GM23338 (cell line): ENCODE results near the gene CRACR2A. TPM values are rescaled to one million over a fixed set of nuclear protein-coding genes. Genes with fewer than 3 reads are reported as not detected.

Experiments
- ATAC-seq: fragments of 200-7000 bp; cut with Tn5 transposase; 3 replicates; pipeline ENCODE4 v1.9.1; 2020
- DNase-seq: peaks from one replicate; pipeline ENCODE4 v3.0.0-alpha.2; 2015; ENCODE audit warnings: low spot score
- H2AFZ ChIP-seq: fragments of 200-600 bp; sonication (generic); 2 replicates; pipeline ENCODE4 v1.8.0; 2016; ENCODE audit warnings: antibody characterized with exemption, mild to moderate bottlenecking, moderate library complexity
- H3F3A ChIP-seq: fragments of 200-600 bp; sonication (generic); replicated peaks from 2 replicates; pipeline ENCODE4 v1.8.0; 2017; ENCODE audit warnings: antibody characterized with exemption, mixed run types, low read depth
- H3K27ac ChIP-seq: fragments of 200-600 bp; sonication (generic); 2 replicates; pipeline ENCODE4 v1.6.1; 2016; ENCODE audit warnings: low read depth
- H3K27me3 ChIP-seq: fragments of 200-600 bp; sonication (generic); 2 replicates; pipeline ENCODE4 v1.8.0; 2016; ENCODE audit warnings: mild to moderate bottlenecking, mixed run types, moderate library complexity; ENCODE audit not compliant: insufficient read depth
- H3K36me3 ChIP-seq: fragments of 200-600 bp; sonication (generic); 2 replicates; pipeline ENCODE4 v1.8.0; 2016; ENCODE audit warnings: mild to moderate bottlenecking; ENCODE audit not compliant: insufficient read depth
- H3K4me1 ChIP-seq: fragments of 200-600 bp; sonication (generic); 2 replicates; pipeline ENCODE4 v1.8.0; 2016; ENCODE audit warnings: mild to moderate bottlenecking, moderate library complexity; ENCODE audit not compliant: insufficient read depth
- H3K4me2 ChIP-seq: fragments of 200-600 bp; sonication (generic); 2 replicates; pipeline ENCODE4 v1.7.1; 2017; ENCODE audit warnings: mixed run types
- H3K4me3 ChIP-seq: fragments of 200-600 bp; sonication (generic); 2 replicates; pipeline ENCODE4 v1.6.1; 2016; ENCODE audit warnings: mixed run types
- H3K79me2 ChIP-seq: fragments of 200-600 bp; sonication (generic); replicated peaks from 2 replicates; pipeline ENCODE4 v1.8.0; 2017; ENCODE audit warnings: mild to moderate bottlenecking; ENCODE audit not compliant: insufficient read depth
- H3K9me2 ChIP-seq: fragments of 200-600 bp; sonication (generic); 2 replicates; pipeline ENCODE4 v1.8.0; 2017; ENCODE audit not compliant: insufficient read depth
- H4K20me1 ChIP-seq: fragments of 200-600 bp; sonication (generic); replicated peaks from 2 replicates; pipeline ENCODE4 v1.8.0; 2017; ENCODE audit warnings: mild to moderate bottlenecking; ENCODE audit not compliant: insufficient read depth
- H3K27ac Mint-ChIP-seq: 2 replicates; pipeline ENCODE4 v1.8.0; 2020; ENCODE audit warnings: inconsistent platforms, mild to moderate bottlenecking, moderate library complexity, mixed read lengths
- H3K27me3 Mint-ChIP-seq: 3 replicates; pipeline ENCODE4 v1.8.0; 2022; ENCODE audit warnings: low read depth, mild to moderate bottlenecking, moderate library complexity, mixed read lengths, inconsistent platforms; ENCODE audit not compliant: insufficient read depth, poor library complexity
- H3K36me3 Mint-ChIP-seq: 3 replicates; pipeline ENCODE4 v1.8.0; 2021; ENCODE audit warnings: low read depth, mild to moderate bottlenecking, inconsistent platforms, moderate library complexity, mixed read lengths
- H3K4me1 Mint-ChIP-seq: 3 replicates; pipeline ENCODE4 v1.8.0; 2020; ENCODE audit warnings: mild to moderate bottlenecking, inconsistent platforms, mixed read lengths
- H3K4me3 Mint-ChIP-seq: 3 replicates; pipeline ENCODE4 v1.8.0; 2021; ENCODE audit warnings: moderate library complexity, mild to moderate bottlenecking, inconsistent platforms, mixed read lengths
- H3K9me3 Mint-ChIP-seq: 3 replicates; pipeline ENCODE4 v1.8.0; 2020; ENCODE audit warnings: moderate library complexity, mild to moderate bottlenecking, inconsistent platforms, mixed read lengths
- CREB1 ChIP-seq: fragments of 250-450 bp; sonication (Bioruptor Pico); IDR thresholded peaks from 2 replicates; pipeline ENCODE4 v1.5.0; 2020; ENCODE audit warnings: low read depth, mild to moderate bottlenecking, moderate library complexity
- EZH2phosphoT487 ChIP-seq: fragments of 200-600 bp; sonication (generic); IDR thresholded peaks from one replicate; pipeline ENCODE4 v1.8.1; 2018; ENCODE audit warnings: antibody characterized with exemption; ENCODE audit not compliant: unreplicated experiment
- JUNB ChIP-seq: IDR thresholded peaks from one replicate; pipeline ENCODE4 v1.6.1; 2016; ENCODE audit warnings: antibody characterized with exemption; ENCODE audit not compliant: unreplicated experiment
- STAT1 ChIP-seq: IDR thresholded peaks from one replicate; pipeline ENCODE4 v1.6.1; 2016; ENCODE audit warnings: antibody characterized with exemption; ENCODE audit not compliant: unreplicated experiment
- ZNF331 ChIP-seq: fragments of 250-450 bp; sonication (Bioruptor Pico); IDR thresholded peaks from 2 replicates; pipeline ENCODE4 v1.5.0; 2020; ENCODE audit warnings: low read depth, mild to moderate bottlenecking, moderate library complexity
- polyA plus RNA-seq: library from polyadenylated mRNA; unstranded; fragments of >200 nt; fragmentation: Nextera tagmentation; extraction: Ambion mirVana; gene quantifications from 2 replicates; pipeline ENCODE4 v1.2.1, GENCODE V29; 2016
- total RNA-seq: library from RNA; depleted of rRNA; stranded (reverse); fragments of >200 nt; shearing (Covaris generic); gene quantifications from 2 replicates; pipeline ENCODE4 v1.2.3, GENCODE V29; 2014
- TF ChIP-seq, protein P1 (sequence below): fragments of 250-450 bp; sonication (Bioruptor Pico); IDR thresholded peaks from 2 replicates; pipeline ENCODE4 v1.5.0; 2020; ENCODE audit warnings: mild to moderate bottlenecking, moderate library complexity

CRACR2A gene
- total and polyA plus RNA-seq, 2 experiments from 2014 or later = 1.5 to 3.0 TPM

DNA sequence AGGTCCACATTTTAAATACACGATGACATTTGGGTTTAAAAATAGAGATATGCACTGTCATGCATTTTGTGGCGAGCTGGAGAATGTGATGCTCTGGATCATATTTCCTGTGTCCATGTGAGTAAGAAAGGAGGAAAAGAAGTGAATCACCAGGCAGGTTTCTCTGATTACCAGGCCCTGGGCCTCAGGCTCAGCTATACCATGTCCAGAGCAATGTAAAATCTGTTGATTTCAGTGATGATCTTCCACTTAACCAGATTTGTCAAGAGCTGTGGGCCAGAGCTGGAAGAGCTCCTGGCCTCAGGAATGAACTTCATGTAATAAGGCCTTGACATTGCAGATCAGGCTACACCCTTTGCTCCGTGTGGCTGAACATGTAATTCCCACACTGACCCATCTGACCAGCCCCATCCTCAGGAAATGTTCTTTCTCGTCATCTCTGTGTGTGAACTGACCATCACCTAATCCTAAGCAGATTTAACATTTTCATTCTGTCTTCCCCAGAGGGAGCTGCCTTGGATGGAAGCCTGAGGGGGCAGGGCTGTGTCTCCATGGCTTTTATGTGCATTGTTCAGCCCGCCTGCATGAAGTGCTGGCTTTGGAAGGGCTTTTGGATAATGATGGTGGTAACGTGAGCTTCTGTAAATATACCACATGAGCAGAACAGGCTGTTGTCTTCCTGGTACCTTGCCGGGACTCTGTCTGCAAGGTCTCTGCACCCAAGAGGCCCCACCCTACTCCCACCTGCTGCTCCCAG is 54.5 kb downstream of the CRACR2A start:
- Histone ChIP-seq H3K27ac (no peak overlapping the region), H4K20me1 (no peaks in the 10 kb centered on the region)

DNA sequence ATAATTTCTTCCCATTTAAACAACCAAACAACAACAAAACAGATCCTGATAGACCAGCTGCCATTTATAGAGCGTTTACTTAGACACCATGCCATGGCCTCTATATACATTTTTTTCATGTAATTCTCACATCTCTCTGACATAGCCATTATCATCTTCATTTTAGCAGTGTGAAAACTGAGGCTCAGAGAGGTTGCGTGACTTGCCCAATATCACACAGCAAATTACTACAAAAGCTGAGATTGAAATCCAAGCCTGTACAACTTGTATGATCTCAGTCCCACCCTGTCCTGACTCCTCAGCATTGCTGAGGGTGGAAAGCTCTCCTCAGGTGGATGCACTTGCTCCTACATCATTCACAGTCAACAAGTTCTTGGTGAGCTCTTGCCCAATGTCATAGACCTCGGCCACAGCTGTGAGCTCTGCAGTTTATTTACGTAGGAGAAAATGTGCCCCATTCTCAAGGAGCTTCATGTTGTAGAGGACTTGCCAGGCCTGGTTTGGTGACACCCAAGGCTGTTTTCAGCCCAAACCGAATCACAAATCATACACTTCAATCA is 55.5 kb downstream of the CRACR2A start:
- no peak overlapping the region for H3K27ac ChIP-seq
- Mint-ChIP-seq H3K27me3 (peaks cover 2% of the 10 kb centered on the region), H3K9me3 (no peaks in the 10 kb centered on the region; the same call in 2 of the 3 replicates), H3K27ac (no peak overlapping the region), H3K4me3 (no peak overlapping the region), H3K36me3 (no peaks in the 10 kb centered on the region), H3K4me1 (peaks cover 5% of the 10 kb centered on the region; the same call in 1 of the 3 replicates)
- no peaks in the 10 kb centered on the region for H3K27me3 ChIP-seq
- ATAC-seq (no peak), DNase-seq (no peak)
- H3K36me3 ChIP-seq = no peaks in the 10 kb centered on the region
- H3K4me3 ChIP-seq = no peak overlapping the region
- H3F3A ChIP-seq = no peaks in the 10 kb centered on the region
- H3K9me2 ChIP-seq = no peaks in the 10 kb centered on the region
- H3K4me2 ChIP-seq = no peak overlapping the region
- no peaks in the 10 kb centered on the region for H3K79me2 ChIP-seq
- no peak overlapping the region for H2AFZ ChIP-seq
- no peak for TF ChIP-seq JUNB
- TF ChIP-seq EZH2phosphoT487 = no peak
- no peak for TF ChIP-seq ZNF331 (CRISPR knock-in tag)
- no peaks in the 10 kb centered on the region for H3K4me1 ChIP-seq
- H4K20me1 ChIP-seq = no peaks in the 10 kb centered on the region

More for the DNA sequence above, 54.5 kb downstream of the CRACR2A start:
- Histone ChIP-seq H3K9me2 (no peaks in the 10 kb centered on the region), H3K36me3 (no peaks in the 10 kb centered on the region), H3K4me1 (no peaks in the 10 kb centered on the region), H3F3A (no peaks in the 10 kb centered on the region), H3K4me3 (no peak overlapping the region), H3K27me3 (no peaks in the 10 kb centered on the region), H3K4me2 (no peak overlapping the region), H2AFZ (no peak overlapping the region), H3K79me2 (no peaks in the 10 kb centered on the region)
- DNase-seq (no peak), ATAC-seq (no peak)
- H3K27ac Mint-ChIP-seq = no peak overlapping the region
- H3K36me3 Mint-ChIP-seq = peaks cover under 1% of the 10 kb centered on the region; the same call in 1 of the 3 replicates
- H3K4me1 Mint-ChIP-seq = peaks cover 5% of the 10 kb centered on the region; the same call in 1 of the 3 replicates
- peaks cover 2% of the 10 kb centered on the region for H3K27me3 Mint-ChIP-seq
- no peak for TF ChIP-seq ZNF331 (CRISPR knock-in tag)
- H3K9me3 Mint-ChIP-seq = peaks cover 5% of the 10 kb centered on the region; the same call in 2 of the 3 replicates
- no peak overlapping the region for H3K4me3 Mint-ChIP-seq

DNA sequence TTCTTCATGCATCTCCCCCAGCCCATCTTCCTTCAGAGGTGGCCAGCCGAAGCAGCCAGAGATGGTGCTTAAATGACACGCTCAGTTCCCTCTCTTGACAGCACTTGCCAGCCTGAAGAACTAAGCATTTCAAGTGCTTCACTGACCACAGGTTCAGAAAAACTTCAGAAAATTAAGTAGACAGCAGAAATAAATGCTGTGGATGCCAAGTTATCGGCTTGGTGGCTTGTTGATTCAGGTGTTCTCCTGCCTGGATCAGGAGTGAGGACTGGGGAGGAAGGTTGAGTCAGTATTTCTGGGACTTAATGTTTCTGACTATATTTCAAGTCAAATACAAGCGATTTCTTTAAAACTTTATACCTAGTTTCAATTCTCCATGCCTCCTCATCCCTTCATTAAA is 58.2 kb downstream of the CRACR2A start:
- H3K4me1 Mint-ChIP-seq = peaks cover 5% of the 10 kb centered on the region; the same call in 1 of the 3 replicates
- no peak overlapping the region for H3K27ac Mint-ChIP-seq
- H3K27ac ChIP-seq = no peak overlapping the region
- no peaks in the 10 kb centered on the region for H3K36me3 ChIP-seq
- TF ChIP-seq, protein P1, sequence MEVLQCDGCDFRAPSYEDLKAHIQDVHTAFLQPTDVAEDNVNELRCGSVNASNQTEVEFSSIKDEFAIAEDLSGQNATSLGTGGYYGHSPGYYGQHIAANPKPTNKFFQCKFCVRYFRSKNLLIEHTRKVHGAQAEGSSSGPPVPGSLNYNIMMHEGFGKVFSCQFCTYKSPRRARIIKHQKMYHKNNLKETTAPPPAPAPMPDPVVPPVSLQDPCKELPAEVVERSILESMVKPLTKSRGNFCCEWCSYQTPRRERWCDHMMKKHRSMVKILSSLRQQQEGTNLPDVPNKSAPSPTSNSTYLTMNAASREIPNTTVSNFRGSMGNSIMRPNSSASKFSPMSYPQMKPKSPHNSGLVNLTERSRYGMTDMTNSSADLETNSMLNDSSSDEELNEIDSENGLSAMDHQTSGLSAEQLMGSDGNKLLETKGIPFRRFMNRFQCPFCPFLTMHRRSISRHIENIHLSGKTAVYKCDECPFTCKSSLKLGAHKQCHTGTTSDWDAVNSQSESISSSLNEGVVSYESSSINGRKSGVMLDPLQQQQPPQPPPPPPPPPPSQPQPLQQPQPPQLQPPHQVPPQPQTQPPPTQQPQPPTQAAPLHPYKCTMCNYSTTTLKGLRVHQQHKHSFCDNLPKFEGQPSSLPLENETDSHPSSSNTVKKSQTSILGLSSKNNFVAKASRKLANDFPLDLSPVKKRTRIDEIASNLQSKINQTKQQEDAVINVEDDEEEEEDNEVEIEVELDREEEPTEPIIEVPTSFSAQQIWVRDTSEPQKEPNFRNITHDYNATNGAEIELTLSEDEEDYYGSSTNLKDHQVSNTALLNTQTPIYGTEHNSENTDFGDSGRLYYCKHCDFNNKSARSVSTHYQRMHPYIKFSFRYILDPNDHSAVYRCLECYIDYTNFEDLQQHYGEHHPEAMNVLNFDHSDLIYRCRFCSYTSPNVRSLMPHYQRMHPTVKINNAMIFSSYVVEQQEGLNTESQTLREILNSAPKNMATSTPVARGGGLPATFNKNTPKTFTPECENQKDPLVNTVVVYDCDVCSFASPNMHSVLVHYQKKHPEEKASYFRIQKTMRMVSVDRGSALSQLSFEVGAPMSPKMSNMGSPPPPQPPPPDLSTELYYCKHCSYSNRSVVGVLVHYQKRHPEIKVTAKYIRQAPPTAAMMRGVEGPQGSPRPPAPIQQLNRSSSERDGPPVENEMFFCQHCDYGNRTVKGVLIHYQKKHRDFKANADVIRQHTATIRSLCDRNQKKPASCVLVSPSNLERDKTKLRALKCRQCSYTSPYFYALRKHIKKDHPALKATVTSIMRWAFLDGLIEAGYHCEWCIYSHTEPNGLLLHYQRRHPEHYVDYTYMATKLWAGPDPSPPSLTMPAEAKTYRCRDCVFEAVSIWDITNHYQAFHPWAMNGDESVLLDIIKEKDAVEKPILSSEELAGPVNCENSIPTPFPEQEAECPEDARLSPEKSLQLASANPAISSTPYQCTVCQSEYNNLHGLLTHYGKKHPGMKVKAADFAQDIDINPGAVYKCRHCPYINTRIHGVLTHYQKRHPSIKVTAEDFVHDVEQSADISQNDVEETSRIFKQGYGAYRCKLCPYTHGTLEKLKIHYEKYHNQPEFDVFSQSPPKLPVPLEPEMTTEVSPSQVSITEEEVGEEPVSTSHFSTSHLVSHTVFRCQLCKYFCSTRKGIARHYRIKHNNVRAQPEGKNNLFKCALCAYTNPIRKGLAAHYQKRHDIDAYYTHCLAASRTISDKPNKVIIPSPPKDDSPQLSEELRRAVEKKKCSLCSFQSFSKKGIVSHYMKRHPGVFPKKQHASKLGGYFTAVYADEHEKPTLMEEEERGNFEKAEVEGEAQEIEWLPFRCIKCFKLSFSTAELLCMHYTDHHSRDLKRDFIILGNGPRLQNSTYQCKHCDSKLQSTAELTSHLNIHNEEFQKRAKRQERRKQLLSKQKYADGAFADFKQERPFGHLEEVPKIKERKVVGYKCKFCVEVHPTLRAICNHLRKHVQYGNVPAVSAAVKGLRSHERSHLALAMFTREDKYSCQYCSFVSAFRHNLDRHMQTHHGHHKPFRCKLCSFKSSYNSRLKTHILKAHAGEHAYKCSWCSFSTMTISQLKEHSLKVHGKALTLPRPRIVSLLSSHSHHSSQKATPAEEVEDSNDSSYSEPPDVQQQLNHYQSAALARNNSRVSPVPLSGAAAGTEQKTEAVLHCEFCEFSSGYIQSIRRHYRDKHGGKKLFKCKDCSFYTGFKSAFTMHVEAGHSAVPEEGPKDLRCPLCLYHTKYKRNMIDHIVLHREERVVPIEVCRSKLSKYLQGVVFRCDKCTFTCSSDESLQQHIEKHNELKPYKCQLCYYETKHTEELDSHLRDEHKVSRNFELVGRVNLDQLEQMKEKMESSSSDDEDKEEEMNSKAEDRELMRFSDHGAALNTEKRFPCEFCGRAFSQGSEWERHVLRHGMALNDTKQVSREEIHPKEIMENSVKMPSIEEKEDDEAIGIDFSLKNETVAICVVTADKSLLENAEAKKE = no peak
- TF ChIP-seq EZH2phosphoT487 (no peak), CREB1 (CRISPR knock-in tag) (no peak), STAT1 (no peak)
- no peaks in the 10 kb centered on the region for H3K36me3 Mint-ChIP-seq
- DNase-seq = no peak
- peaks cover 3% of the 10 kb centered on the region for H3K9me3 Mint-ChIP-seq
- no peak overlapping the region for H3K4me2 ChIP-seq
- no peaks in the 10 kb centered on the region for H3K4me1 ChIP-seq
- H3K79me2 ChIP-seq = no peaks in the 10 kb centered on the region
- H3K4me3 Mint-ChIP-seq = no peak overlapping the region
- no peak overlapping the region for H2AFZ ChIP-seq
- H3K27me3 Mint-ChIP-seq = peaks cover 2% of the 10 kb centered on the region
- no peaks in the 10 kb centered on the region for H4K20me1 ChIP-seq
- no peaks in the 10 kb centered on the region for H3K27me3 ChIP-seq
- H3K4me3 ChIP-seq = no peak overlapping the region
- H3K9me2 ChIP-seq = 0 out of 2 replicates have a peak, but pooled peaks cover 2% of the 10 kb centered on the region
- H3F3A ChIP-seq = no peaks in the 10 kb centered on the region
- no peak for ATAC-seq
